ENCODE results near the gene FOXP1.

DNA sequence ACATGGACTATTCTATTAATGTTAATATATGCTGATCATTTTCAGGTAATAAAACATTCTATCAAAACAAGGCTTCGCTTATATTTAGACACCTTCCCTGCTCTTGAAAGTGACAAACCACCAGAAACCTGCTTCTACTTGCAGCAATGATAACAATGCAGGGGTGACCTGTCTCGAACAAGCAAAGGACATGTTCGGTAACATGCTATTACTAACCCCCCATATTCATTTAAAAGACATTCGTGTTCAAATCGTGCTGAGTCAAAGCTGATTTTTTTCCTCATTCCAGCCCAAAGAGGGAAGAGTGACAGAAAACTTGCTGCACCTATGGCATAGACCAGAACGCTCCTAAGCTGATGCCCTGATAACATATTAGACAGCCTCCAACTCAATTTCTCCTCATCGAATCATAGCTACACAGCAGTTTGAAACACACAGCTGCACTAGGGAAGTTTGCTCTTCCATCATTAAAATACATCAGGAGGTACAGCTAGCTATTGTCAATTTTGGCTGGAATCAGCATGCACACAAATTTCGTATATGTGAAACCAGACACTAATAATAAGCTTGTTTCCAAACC lies 341.5 kb downstream of the FOXP1 start:
- TF ChIP-seq, protein P1, sequence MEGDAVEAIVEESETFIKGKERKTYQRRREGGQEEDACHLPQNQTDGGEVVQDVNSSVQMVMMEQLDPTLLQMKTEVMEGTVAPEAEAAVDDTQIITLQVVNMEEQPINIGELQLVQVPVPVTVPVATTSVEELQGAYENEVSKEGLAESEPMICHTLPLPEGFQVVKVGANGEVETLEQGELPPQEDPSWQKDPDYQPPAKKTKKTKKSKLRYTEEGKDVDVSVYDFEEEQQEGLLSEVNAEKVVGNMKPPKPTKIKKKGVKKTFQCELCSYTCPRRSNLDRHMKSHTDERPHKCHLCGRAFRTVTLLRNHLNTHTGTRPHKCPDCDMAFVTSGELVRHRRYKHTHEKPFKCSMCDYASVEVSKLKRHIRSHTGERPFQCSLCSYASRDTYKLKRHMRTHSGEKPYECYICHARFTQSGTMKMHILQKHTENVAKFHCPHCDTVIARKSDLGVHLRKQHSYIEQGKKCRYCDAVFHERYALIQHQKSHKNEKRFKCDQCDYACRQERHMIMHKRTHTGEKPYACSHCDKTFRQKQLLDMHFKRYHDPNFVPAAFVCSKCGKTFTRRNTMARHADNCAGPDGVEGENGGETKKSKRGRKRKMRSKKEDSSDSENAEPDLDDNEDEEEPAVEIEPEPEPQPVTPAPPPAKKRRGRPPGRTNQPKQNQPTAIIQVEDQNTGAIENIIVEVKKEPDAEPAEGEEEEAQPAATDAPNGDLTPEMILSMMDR (IDR thresholded peaks at IDR 0.05): no peak
- TF ChIP-seq POLR2AphosphoS5 (IDR thresholded peaks at IDR 0.05) (no peak), POLR2A (IDR thresholded peaks at IDR 0.05) (no peak)
